Airway epithelial cell (primary cell): ENCODE measurements around the gene TMEM267. TPM values are rescaled to one million over a fixed set of nuclear protein-coding genes. Genes with fewer than 3 reads are reported as not detected.

Source experiments
- total RNA-seq: library from RNA; depleted of rRNA; stranded (reverse); fragments of >200 nt; gene quantifications from 2 replicates; pipeline ENCODE4 v1.2.3, GENCODE V29; 2015

TMEM267 gene, protein sequence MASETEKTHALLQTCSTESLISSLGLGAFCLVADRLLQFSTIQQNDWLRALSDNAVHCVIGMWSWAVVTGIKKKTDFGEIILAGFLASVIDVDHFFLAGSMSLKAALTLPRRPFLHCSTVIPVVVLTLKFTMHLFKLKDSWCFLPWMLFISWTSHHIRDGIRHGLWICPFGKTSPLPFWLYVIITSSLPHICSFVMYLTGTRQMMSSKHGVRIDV
- 7.1 and 14.9 TPM in 2 replicates for total RNA-seq

DNA sequence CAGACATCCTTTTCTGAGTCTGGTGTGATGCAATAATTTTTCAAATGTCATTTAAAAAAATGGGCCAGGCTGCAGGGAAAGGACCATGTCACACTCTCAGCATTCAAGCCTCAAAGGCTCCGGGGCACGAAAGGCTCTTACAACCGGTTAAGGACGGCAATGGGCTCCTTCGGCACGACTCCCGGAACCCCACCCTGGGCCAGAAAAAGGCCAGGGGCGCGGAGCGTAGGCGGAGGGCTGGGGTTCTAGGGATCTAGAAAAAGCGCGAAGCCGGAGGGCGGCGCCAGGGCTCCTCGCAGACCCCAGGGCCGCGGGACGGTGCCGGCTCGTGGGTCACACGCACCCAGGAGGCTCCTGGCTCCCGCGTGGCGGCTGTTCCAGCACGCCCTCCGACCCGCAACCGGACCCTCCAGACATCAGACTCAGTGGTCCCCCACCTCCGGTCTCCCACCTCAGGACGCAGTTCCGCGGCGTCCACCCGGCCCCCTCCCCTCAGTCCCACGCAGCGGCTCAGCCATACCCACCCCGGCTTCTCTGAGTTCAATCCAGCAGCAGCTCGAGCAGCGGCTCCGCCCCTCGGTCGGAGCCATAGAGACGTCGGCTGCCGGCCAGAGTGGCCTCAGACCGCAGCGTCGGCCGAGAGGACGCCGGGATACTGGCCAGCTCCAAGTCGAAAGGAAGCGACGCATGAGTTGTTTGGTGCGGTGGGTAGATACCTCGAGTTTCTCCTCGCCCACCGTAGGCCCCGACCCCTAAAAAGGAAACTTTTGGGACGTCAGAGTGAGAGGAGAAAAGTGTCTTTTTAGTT lies at the start of gene TMEM267:
TSS of gene TMEM267 (minus strand) at position 568 of the 808 bp plus-strand sequence. CDS start 29,896 bp downstream, outside the sequence.

DNA sequence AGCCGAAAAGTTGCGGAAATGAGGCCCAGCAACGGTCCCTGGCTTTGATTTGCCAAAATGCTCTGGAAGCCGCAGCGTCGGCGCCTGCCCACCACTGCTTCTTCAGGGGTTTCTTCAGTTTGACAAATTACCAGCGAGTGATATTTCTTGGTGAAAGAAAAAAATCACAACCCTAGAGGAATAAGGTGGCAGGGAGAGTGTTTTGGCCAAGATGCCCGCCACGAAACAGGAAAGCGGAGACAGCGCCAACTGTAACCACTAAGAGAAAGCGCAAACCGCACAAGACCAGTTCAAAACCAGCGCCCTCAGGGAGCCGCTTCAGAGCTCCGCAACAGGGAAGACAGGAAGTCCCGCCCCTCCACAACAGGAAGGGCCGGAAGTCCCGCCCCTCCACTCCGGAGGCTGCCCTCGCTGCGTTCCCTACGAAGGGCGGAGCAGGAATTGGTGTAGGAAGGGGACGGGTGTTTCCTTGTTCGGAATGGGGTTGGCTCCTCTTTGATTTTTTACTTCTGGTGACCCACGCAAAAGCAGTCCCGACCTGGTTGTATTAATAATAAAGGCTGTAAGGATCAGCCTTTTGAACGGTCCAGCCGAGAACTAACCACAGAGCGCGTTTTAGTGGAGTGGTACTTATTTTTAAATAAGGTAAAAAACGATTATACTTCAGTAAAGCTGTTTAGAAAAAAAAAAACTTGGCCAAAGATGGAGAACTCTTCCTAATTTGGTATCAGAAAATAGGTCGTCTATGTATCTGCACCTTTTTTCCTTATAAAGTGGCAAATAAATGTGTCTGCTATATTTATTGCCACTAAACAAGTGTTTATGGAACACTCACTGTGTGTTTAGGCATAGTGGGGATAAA lies 31.4 kb upstream of the TMEM267 start, which contains the start of gene C5orf34:
TSS of gene C5orf34 (minus strand) at position 333 of the 862 bp plus-strand sequence. CDS start 5,809 bp downstream, outside the sequence.

DNA sequence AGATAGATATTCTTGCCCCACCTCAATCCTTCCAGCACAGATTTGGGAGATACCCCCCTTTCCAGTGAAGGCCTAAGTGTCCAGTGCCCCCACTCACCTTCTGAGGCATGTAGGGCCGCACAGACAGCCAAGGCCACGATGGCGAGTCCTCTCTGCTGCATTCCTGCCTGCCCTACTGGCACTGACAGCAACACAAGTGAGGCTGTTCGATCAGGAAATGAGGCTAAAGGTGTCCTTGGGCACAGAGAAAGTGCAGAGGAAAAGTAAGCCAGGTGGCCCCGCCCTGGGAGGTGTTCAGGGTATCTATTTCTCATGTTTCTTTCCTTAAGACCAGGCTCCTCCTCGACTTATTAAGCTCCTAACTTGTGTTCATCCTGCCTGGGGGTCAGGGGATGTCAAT lies 71.5 kb downstream of the TMEM267 start, which contains the start of gene CCL28:
TSS of gene CCL28 (minus strand) at position 236 of the 400 bp plus-strand sequence. CDS start at position 161, 75 bp downstream.

Other genes with a start within 250 kb of the TMEM267 start
- 182 and 202 TPM in 2 replicates for gene HMGCS1, start 170.5 kb downstream of the TMEM267 start, total RNA-seq
- gene CCL28, start 71.5 kb downstream of the TMEM267 start, total RNA-seq: 1.2 and 1.6 TPM in 2 replicates
- gene C5orf34, start 31.3 kb upstream of the TMEM267 start, total RNA-seq: 2.2 and 3.2 TPM in 2 replicates
- gene PAIP1, start 73.2 kb upstream of the TMEM267 start, total RNA-seq: 60.8 and 67.9 TPM in 2 replicates
- gene NNT, start 119.3 kb upstream of the TMEM267 start, total RNA-seq: 19.9 and 25.8 TPM in 2 replicates